ENCODE results near the gene HOXD12. TPM values are rescaled to one million over a fixed set of nuclear protein-coding genes. Genes with fewer than 3 reads are reported as not detected.

The HOXD12 gene
- total and polyA plus RNA-seq, 2 experiments from 2014 or later: not detected

DNA sequence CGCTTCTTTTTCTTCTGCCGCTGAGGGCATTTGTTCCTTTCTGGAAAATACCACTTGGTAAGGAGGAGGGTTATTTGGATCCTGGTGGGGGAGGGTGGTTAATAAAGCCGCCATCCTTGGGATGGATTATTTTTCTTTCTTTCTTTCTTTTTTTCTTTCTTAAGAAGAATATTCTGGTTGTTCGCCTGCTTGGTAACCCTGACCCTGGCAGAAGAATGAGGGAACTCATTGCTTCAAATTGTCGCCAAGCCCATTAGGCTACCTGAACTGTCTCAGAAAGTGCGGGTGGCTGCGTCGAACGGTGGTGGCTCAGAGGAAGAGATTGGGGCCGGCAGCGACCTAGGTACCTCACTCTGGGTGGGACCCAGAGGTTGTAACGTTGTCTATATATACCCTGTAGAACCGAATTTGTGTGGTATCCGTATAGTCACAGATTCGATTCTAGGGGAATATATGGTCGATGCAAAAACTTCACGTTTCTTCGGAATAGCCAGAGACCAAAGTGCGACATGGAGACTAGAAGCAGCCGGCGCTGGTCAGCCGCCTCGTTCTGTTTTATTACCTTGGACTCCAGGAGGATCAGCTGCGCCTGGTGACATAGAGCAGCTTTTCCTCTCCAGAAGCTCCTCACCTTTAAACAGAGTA lies 50.5 kb downstream of the HOXD12 start:
- Histone ChIP-seq H3F3A (replicated peaks; ENCODE audit: low read depth) (peaks cover 30% of the 10 kb centered on the region), H3K36me3 (ENCODE audit: insufficient read depth) (no peaks in the 10 kb centered on the region), H3K4me2 (no peak overlapping the region), H3K27ac (ENCODE audit: low read depth) (no peak overlapping the region), H3K79me2 (replicated peaks; ENCODE audit: insufficient read depth) (no peaks in the 10 kb centered on the region), H4K20me1 (replicated peaks; ENCODE audit: insufficient read depth) (peaks cover 57% of the 10 kb centered on the region), H3K4me1 (ENCODE audit: insufficient read depth) (peaks cover 28% of the 10 kb centered on the region), H3K9me2 (ENCODE audit: insufficient read depth) (no peaks in the 10 kb centered on the region), H3K27me3 (ENCODE audit: insufficient read depth) (peaks cover 100% of the 10 kb centered on the region), H3K4me3 (no peak overlapping the region), H2AFZ (no peak overlapping the region)
- peak; percentile 14 for DNase-seq (ENCODE audit: low spot score)
- Mint-ChIP-seq H3K4me1 (peaks cover 16% of the 10 kb centered on the region), H3K9me3 (0 out of 3 replicates have a peak, but pooled peaks cover 2% of the 10 kb centered on the region), H3K27ac (no peak overlapping the region), H3K36me3 (ENCODE audit: low read depth) (no peaks in the 10 kb centered on the region), H3K4me3 (no peak overlapping the region; the same call in 2 of the 3 replicates), H3K27me3 (ENCODE audit: insufficient read depth, low read depth, poor library complexity) (peaks cover 99% of the 10 kb centered on the region)
- TF ChIP-seq, protein P1, sequence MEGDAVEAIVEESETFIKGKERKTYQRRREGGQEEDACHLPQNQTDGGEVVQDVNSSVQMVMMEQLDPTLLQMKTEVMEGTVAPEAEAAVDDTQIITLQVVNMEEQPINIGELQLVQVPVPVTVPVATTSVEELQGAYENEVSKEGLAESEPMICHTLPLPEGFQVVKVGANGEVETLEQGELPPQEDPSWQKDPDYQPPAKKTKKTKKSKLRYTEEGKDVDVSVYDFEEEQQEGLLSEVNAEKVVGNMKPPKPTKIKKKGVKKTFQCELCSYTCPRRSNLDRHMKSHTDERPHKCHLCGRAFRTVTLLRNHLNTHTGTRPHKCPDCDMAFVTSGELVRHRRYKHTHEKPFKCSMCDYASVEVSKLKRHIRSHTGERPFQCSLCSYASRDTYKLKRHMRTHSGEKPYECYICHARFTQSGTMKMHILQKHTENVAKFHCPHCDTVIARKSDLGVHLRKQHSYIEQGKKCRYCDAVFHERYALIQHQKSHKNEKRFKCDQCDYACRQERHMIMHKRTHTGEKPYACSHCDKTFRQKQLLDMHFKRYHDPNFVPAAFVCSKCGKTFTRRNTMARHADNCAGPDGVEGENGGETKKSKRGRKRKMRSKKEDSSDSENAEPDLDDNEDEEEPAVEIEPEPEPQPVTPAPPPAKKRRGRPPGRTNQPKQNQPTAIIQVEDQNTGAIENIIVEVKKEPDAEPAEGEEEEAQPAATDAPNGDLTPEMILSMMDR (conservative IDR thresholded peaks at IDR 0.05; ENCODE audit: low read depth in 2 of 2): no peak
- TF ChIP-seq EZH2 (IDR thresholded peaks at IDR 0.05; ENCODE audit: low read depth, unreplicated experiment): peak; percentile 89
- peak; percentile 18 for TF ChIP-seq EZH2phosphoT487 (IDR thresholded peaks at IDR 0.05; ENCODE audit: unreplicated experiment)
- TF ChIP-seq ZNF114 (CRISPR knock-in tag; IDR thresholded peaks at IDR 0.05): no peak
- ATAC-seq: no peak

DNA sequence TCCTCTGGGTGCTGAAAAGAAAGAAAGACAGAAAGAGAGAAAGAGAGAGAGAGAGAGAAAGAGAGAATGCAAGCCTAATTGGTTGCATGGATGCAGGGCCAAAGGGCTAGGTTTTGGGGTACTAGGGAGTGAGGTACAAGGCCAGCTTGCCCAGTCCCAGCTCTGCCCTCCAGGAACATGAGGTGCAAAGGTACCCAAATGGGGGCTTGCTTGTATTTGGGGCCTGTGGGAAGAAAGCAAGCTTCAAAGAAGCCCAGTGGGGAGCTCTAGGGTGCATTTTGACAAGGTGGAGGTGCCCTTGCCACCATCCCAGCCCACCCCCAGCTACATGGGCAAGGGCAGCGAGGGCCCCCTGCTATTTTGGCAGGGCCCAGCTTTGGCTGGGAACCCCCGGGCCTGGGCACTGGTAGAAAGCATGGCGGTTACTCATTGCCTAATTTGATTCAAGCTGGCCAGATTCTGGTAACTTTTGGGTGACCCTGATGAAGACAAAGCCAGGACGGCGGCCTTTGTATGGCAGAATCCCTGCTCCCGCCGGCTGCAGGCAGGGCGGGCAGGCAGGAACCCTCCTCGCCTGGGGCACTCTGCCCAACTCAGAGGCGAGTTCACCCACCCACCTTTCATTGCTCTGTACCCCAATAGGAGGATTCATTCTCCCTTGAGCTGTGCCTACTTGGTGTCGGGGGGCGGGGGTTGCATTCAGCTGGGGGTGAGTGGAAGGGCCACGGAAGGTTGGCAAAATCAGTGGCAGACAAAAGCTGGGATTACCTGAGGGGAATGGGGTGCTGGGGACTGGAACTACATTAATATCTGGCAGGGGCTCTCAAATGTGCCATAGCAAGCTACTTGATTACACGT lies 51.2 kb downstream of the HOXD12 start:
- Histone ChIP-seq H3K9me2 (ENCODE audit: insufficient read depth) (no peaks in the 10 kb centered on the region), H4K20me1 (replicated peaks; ENCODE audit: insufficient read depth) (peaks cover 65% of the 10 kb centered on the region), H3K36me3 (ENCODE audit: insufficient read depth) (no peaks in the 10 kb centered on the region), H3K4me3 (no peak overlapping the region), H3K4me1 (ENCODE audit: insufficient read depth) (peaks cover 35% of the 10 kb centered on the region), H3K4me2 (no peak overlapping the region), H3K79me2 (replicated peaks; ENCODE audit: insufficient read depth) (no peaks in the 10 kb centered on the region), H3F3A (replicated peaks; ENCODE audit: low read depth) (peaks cover 34% of the 10 kb centered on the region), H3K27me3 (ENCODE audit: insufficient read depth) (peaks cover 100% of the 10 kb centered on the region), H2AFZ (no peak overlapping the region), H3K27ac (ENCODE audit: low read depth) (no peak overlapping the region)
- ATAC-seq (no peak), DNase-seq (ENCODE audit: low spot score) (peak; percentile 17)
- H3K27ac Mint-ChIP-seq: no peak overlapping the region
- peaks cover 99% of the 10 kb centered on the region for H3K27me3 Mint-ChIP-seq (ENCODE audit: insufficient read depth, low read depth, poor library complexity)
- peak; percentile 19 for TF ChIP-seq EZH2 (IDR thresholded peaks at IDR 0.05; ENCODE audit: low read depth, unreplicated experiment)
- peak; percentile 84 for TF ChIP-seq EZH2phosphoT487 (IDR thresholded peaks at IDR 0.05; ENCODE audit: unreplicated experiment)
- TF ChIP-seq CREB1 (CRISPR knock-in tag; IDR thresholded peaks at IDR 0.05; ENCODE audit: low read depth): no peak
- no peaks in the 10 kb centered on the region for H3K36me3 Mint-ChIP-seq (ENCODE audit: low read depth)
- peaks cover 23% of the 10 kb centered on the region for H3K4me1 Mint-ChIP-seq
- no peak overlapping the region; the same call in 2 of the 3 replicates for H3K4me3 Mint-ChIP-seq
- 0 out of 3 replicates have a peak, but pooled peaks cover 2% of the 10 kb centered on the region for H3K9me3 Mint-ChIP-seq
